ENCODE measurements around the gene PIBF1.

The PIBF1 gene

DNA sequence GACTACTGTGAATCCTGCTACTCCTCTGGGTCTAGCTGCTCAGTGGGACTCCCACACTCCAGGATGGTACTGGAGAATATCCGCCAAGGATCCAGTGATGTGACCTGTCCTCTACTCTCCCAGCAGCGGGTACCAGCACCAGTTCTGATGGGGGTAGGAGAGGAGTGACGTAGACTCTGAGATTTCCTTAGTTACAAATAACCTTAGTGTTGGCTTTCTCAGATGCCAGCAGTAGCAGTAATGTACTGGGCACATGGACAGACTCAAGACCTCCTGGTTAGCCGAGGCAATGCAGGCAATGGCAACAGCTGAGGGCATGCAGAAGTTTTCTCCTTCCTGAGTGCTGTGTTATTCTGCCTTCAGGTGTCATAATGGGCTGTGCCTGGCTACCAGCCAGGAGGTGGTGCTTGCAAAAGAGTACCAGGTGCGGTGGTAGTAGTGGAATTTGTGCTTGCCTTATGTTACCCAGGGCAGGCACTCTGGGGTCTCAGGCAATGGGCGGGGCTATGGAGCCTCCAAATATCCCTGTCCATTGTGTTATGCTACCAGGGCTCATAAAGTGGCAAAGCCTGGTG, 171.5 kb downstream of the PIBF1 start:
- H3K79me2 ChIP-seq (ENCODE audit: insufficient read depth, low read depth), result no peaks in the 10 kb centered on the region
- TF ChIP-seq, protein P1, sequence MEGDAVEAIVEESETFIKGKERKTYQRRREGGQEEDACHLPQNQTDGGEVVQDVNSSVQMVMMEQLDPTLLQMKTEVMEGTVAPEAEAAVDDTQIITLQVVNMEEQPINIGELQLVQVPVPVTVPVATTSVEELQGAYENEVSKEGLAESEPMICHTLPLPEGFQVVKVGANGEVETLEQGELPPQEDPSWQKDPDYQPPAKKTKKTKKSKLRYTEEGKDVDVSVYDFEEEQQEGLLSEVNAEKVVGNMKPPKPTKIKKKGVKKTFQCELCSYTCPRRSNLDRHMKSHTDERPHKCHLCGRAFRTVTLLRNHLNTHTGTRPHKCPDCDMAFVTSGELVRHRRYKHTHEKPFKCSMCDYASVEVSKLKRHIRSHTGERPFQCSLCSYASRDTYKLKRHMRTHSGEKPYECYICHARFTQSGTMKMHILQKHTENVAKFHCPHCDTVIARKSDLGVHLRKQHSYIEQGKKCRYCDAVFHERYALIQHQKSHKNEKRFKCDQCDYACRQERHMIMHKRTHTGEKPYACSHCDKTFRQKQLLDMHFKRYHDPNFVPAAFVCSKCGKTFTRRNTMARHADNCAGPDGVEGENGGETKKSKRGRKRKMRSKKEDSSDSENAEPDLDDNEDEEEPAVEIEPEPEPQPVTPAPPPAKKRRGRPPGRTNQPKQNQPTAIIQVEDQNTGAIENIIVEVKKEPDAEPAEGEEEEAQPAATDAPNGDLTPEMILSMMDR (conservative IDR thresholded peaks at IDR 0.05; ENCODE audit: low read depth, low read length), result no peak
- no peaks in the 10 kb centered on the region for H3K27me3 ChIP-seq (ENCODE audit: insufficient read depth, low read depth)
- H3K4me2 ChIP-seq, result no peak overlapping the region
- H4K20me1 ChIP-seq (ENCODE audit: insufficient read depth), result no peaks in the 10 kb centered on the region
- no peak overlapping the region for H3K9ac ChIP-seq
- H2AFZ ChIP-seq (ENCODE audit: low read depth), result no peak overlapping the region
- no peak overlapping the region for H3K4me3 ChIP-seq (IDR thresholded peaks at IDR 0.05; ENCODE audit: insufficient read depth, low read depth, low read length)
- H3K4me1 ChIP-seq (ENCODE audit: low read depth, poor library complexity, severe bottlenecking), result no peaks in the 10 kb centered on the region
- H3K36me3 ChIP-seq (ENCODE audit: insufficient read depth), result no peaks in the 10 kb centered on the region
- no peak overlapping the region for H3K27ac ChIP-seq

DNA sequence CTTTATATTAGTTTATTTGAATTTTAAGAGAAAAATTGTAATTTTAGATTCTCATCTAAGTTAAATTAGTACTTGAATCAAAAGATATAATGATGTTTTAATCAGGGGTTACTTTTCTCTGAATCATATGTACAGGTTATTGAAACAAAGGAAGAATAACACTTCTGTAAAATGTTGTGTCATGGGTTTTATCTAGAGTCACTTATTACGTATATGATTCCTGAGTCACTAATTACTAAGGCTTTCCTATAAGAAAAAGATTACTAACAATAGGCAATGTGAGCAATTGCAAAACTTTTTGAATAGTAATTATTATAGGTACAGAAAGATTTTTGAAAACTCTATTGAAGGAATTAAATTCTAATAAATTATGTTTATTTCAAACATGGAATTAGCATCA, 177.7 kb downstream of the PIBF1 start:
- Histone ChIP-seq H3K27ac (no peak overlapping the region), H3K9ac (no peak overlapping the region), H3K4me3 (IDR thresholded peaks at IDR 0.05; ENCODE audit: insufficient read depth, low read depth, low read length) (no peak overlapping the region), H2AFZ (ENCODE audit: low read depth) (no peak overlapping the region), H3K79me2 (ENCODE audit: insufficient read depth, low read depth) (no peaks in the 10 kb centered on the region), H3K27me3 (ENCODE audit: insufficient read depth, low read depth) (no peaks in the 10 kb centered on the region), H3K4me1 (ENCODE audit: low read depth, poor library complexity, severe bottlenecking) (no peaks in the 10 kb centered on the region), H3K4me2 (no peak overlapping the region), H4K20me1 (ENCODE audit: insufficient read depth) (no peaks in the 10 kb centered on the region), H3K36me3 (ENCODE audit: insufficient read depth) (no peaks in the 10 kb centered on the region)
- TF ChIP-seq, protein P1 (conservative IDR thresholded peaks at IDR 0.05; ENCODE audit: low read depth, low read length), result no peak

DNA sequence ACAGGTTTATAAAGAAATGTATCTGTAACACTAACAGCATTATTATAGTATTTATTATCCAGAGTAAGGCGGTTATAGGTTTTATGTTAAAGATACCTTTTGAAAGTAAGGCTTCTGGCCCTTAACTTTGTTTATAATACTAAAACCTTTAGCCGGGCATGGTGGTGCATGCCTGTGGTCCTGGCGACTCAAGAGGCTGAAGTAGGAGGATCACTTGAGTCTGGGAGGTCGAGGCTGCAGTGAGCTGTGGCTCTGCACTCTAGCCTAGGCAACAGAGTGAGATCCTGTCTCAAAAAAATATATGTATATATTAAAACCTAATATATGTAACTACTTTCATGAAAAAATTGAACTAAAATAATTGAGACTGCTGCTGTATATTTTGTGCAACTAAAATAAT, 178.2 kb downstream of the PIBF1 start:
- H3K9ac ChIP-seq, result no peak overlapping the region
- no peak overlapping the region for H2AFZ ChIP-seq (ENCODE audit: low read depth)
- H3K4me3 ChIP-seq (IDR thresholded peaks at IDR 0.05; ENCODE audit: insufficient read depth, low read depth, low read length), result no peak overlapping the region
- no peaks in the 10 kb centered on the region for H3K79me2 ChIP-seq (ENCODE audit: insufficient read depth, low read depth)
- H3K27ac ChIP-seq, result no peak overlapping the region
- no peak overlapping the region for H3K4me2 ChIP-seq
- no peaks in the 10 kb centered on the region for H3K36me3 ChIP-seq (ENCODE audit: insufficient read depth)
- no peaks in the 10 kb centered on the region for H4K20me1 ChIP-seq (ENCODE audit: insufficient read depth)
- no peaks in the 10 kb centered on the region for H3K27me3 ChIP-seq (ENCODE audit: insufficient read depth, low read depth)
- no peaks in the 10 kb centered on the region for H3K4me1 ChIP-seq (ENCODE audit: low read depth, poor library complexity, severe bottlenecking)
- TF ChIP-seq, protein P1 (conservative IDR thresholded peaks at IDR 0.05; ENCODE audit: low read depth, low read length), result no peak

DNA sequence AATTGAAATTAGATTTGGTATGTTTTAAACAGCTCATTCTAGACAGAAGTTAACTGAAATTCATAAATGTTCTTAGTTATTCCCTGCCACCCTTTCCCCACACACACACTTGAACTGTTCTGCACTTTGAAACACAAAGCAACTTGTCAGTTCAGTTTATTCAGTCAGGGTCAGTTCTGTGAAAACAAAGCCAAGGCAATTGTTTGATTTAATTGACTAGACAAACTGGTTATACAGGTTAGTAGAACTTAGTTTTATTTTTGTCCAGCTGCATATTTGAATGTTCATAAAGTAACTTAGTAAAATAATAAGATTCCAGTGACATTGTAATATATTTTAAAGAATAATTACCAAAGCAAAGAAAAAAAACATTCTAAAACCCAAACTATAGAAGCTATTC, 178.6 kb downstream of the PIBF1 start:
- TF ChIP-seq, protein P1 (conservative IDR thresholded peaks at IDR 0.05; ENCODE audit: low read depth, low read length), result no peak
- no peaks in the 10 kb centered on the region for H3K27me3 ChIP-seq (ENCODE audit: insufficient read depth, low read depth)
- no peaks in the 10 kb centered on the region for H4K20me1 ChIP-seq (ENCODE audit: insufficient read depth)
- no peak overlapping the region for H2AFZ ChIP-seq (ENCODE audit: low read depth)
- H3K36me3 ChIP-seq (ENCODE audit: insufficient read depth), result no peaks in the 10 kb centered on the region
- no peak overlapping the region for H3K27ac ChIP-seq
- H3K79me2 ChIP-seq (ENCODE audit: insufficient read depth, low read depth), result no peaks in the 10 kb centered on the region
- no peaks in the 10 kb centered on the region for H3K4me1 ChIP-seq (ENCODE audit: low read depth, poor library complexity, severe bottlenecking)
- no peak overlapping the region for H3K9ac ChIP-seq
- no peak overlapping the region for H3K4me3 ChIP-seq (IDR thresholded peaks at IDR 0.05; ENCODE audit: insufficient read depth, low read depth, low read length)
- H3K4me2 ChIP-seq, result no peak overlapping the region

Measured in KMS-11 (cell line).